BLaER1 (cell line): Measurements from ENCODE around the gene NOCT.

Experiments
- H3K27ac ChIP-seq: shearing (Covaris generic); formaldehyde crosslinking; 2 replicates; pipeline ENCODE4 v1.8.1; 2022
- H3K27me3 ChIP-seq: shearing (Covaris generic); formaldehyde crosslinking; 2 replicates; pipeline ENCODE4 v1.8.1; 2022
- H3K36me3 ChIP-seq: shearing (Covaris generic); formaldehyde crosslinking; 2 replicates; pipeline ENCODE4 v1.8.1; 2022
- H3K4me1 ChIP-seq: shearing (Covaris generic); formaldehyde crosslinking; 2 replicates; pipeline ENCODE4 v1.8.1; 2022
- H3K4me2 ChIP-seq: shearing (Covaris generic); formaldehyde crosslinking; 2 replicates; pipeline ENCODE4 v1.8.1; 2022
- H3K4me3 ChIP-seq: shearing (Covaris generic); formaldehyde crosslinking; 2 replicates; pipeline ENCODE4 v1.8.1; 2022
- H3K9ac ChIP-seq: shearing (Covaris generic); formaldehyde crosslinking; 2 replicates; pipeline ENCODE4 v1.8.1; 2022
- H3K9me3 ChIP-seq: shearing (Covaris generic); formaldehyde crosslinking; 2 replicates; pipeline ENCODE4 v1.8.1; 2022
- H4K20me1 ChIP-seq: shearing (Covaris generic); formaldehyde crosslinking; 2 replicates; pipeline ENCODE4 v1.8.1; 2022
- Cebpa-rat ChIP-seq: shearing (Covaris generic); IDR thresholded peaks from 2 replicates; pipeline ENCODE4 v1.8.1; 2022

NOCT gene

DNA sequence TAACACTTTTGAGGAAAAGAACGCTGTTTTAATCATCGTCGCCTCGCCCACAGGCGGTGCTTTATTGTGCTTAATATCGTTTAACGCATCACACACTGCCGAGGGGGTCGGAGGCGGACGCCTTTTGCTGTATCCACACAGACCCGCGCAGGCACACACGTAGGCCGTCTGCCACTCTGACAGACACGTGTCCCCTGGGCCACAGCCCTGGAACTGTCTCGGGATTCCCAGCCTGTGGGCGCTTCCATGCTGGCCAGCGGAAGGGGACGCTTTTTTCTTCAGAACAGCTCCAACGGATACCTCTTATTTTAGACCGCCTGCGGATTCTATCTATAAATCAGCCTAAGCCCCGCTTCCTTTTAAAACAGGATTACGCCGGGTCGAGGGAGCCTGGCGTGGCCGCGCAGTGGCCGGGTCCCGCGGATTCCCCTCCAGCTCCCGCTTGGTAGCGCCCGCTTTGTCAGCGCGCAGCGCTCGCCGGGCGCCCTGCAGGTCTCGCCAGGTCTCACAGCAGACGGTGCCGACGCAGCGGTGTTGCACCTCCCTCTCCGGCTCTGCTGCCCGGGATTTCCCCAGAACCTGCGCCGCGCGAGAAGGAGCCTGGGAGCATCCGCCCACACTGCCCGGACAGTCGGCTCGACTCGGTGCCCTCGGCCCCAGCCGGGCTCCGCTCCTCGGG, at the start of gene NOCT:
Gene NOCT (plus strand): TSS at position 513 of the 679 bp plus-strand sequence. CDS start 201 bp downstream, outside the sequence.
- peak within 1 kb of the TSS; percentile 98 for H3K4me3 ChIP-seq
- peaks cover 52% of the 10 kb centered on the region for H3K4me1 ChIP-seq

GRCh38 chr4:138967313-138967712, 48.3 kb upstream of the NOCT start:
- Histone ChIP-seq H3K4me1 (no peaks in the 10 kb centered on the region), H3K9me3 (no peaks in the 10 kb centered on the region), H3K36me3 (no peaks in the 10 kb centered on the region), H3K4me3 (no peak overlapping the region), H4K20me1 (no peaks in the 10 kb centered on the region), H3K9ac (no peak overlapping the region), H3K4me2 (no peak overlapping the region), H3K27ac (no peak overlapping the region), H3K27me3 (no peaks in the 10 kb centered on the region)
- no peak for TF ChIP-seq Cebpa-rat

More for the DNA sequence above, at the start of gene NOCT:
- H3K36me3 ChIP-seq = peaks cover 14% of the 10 kb centered on the region
- H3K9ac ChIP-seq = peak within 1 kb of the TSS; percentile 96
- no peak for TF ChIP-seq Cebpa-rat
- peak within 1 kb of the TSS; percentile 79 for H3K4me2 ChIP-seq
- H4K20me1 ChIP-seq = peaks cover 40% of the 10 kb centered on the region
- no peaks in the 10 kb centered on the region for H3K27me3 ChIP-seq
- no peaks in the 10 kb centered on the region for H3K9me3 ChIP-seq
- H3K27ac ChIP-seq = peak within 1 kb of the TSS; percentile 99

- Histone ChIP-seq H3K4me3 (no peak overlapping the region), H3K4me1 (no peaks in the 10 kb centered on the region), H3K27ac (no peak overlapping the region), H3K27me3 (no peaks in the 10 kb centered on the region), H4K20me1 (no peaks in the 10 kb centered on the region), H3K4me2 (no peak overlapping the region), H3K36me3 (no peaks in the 10 kb centered on the region), H3K9me3 (no peaks in the 10 kb centered on the region), H3K9ac (no peak overlapping the region)
- no peak for TF ChIP-seq Cebpa-rat
Observed at GRCh38 chr4:138972956-138973801, 42.4 kb upstream of the NOCT start.

DNA sequence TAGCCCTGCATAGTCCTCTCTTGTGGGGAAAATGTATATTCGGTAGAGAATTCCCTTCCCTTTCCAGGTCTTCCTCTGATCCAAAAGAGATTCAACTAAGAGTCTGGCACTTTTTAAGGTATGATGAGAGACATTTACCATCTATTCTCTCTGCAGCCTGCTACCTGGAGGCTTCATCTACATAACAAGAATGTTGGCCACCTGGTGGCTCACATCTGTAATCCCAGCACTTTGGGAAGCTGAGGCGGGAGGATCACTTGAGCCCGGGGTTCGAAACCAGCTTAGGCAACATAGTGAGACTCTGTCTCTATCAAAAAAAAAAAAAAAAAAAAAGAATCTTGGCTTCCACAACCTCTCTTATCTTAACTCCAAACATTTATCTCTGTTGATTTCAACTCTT, 40.4 kb upstream of the NOCT start:
- Histone ChIP-seq H3K27me3 (no peaks in the 10 kb centered on the region), H3K4me3 (no peak overlapping the region), H3K36me3 (no peaks in the 10 kb centered on the region), H3K9ac (no peak overlapping the region), H3K4me2 (no peak overlapping the region), H3K4me1 (no peaks in the 10 kb centered on the region), H3K27ac (no peak overlapping the region), H4K20me1 (no peaks in the 10 kb centered on the region), H3K9me3 (no peaks in the 10 kb centered on the region)
- TF ChIP-seq Cebpa-rat = no peak

DNA sequence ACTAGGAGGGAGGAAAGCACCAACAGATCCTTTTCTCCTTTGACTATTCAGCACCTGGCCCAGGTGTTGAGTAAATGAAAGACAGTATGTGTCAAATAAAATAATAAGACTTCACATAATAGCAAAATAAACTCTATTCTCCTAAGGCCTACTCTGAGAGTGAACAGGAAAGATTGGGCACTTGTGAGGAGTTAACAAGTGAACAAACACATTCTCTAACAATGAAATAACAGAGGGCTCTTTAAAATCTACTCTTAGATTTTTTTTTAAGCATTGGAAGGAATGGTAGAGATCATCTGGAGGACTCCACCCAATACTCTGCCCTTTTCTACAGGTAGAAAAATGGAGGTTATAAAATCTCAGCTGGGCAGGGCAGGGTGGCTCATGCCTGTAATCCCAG, 39.1 kb upstream of the NOCT start:
- Histone ChIP-seq H3K27me3 (no peaks in the 10 kb centered on the region), H3K4me3 (no peak overlapping the region), H3K36me3 (no peaks in the 10 kb centered on the region), H3K4me2 (no peak overlapping the region), H3K9ac (no peak overlapping the region), H4K20me1 (no peaks in the 10 kb centered on the region), H3K27ac (no peak overlapping the region), H3K4me1 (no peaks in the 10 kb centered on the region), H3K9me3 (no peaks in the 10 kb centered on the region)
- TF ChIP-seq Cebpa-rat = no peak

GRCh38 chr4:138977524-138977923, 38.1 kb upstream of the NOCT start:
- H3K9me3 ChIP-seq = no peaks in the 10 kb centered on the region
- no peaks in the 10 kb centered on the region for H3K4me1 ChIP-seq
- no peak overlapping the region for H3K9ac ChIP-seq
- H3K27ac ChIP-seq = no peak overlapping the region
- TF ChIP-seq Cebpa-rat = no peak
- no peak overlapping the region for H3K4me3 ChIP-seq
- no peak overlapping the region for H3K4me2 ChIP-seq
- no peaks in the 10 kb centered on the region for H3K27me3 ChIP-seq
- H4K20me1 ChIP-seq = no peaks in the 10 kb centered on the region
- H3K36me3 ChIP-seq = no peaks in the 10 kb centered on the region

GRCh38 chr4:138978028-138978585, 37.5 kb upstream of the NOCT start:
- no peaks in the 10 kb centered on the region for H3K27me3 ChIP-seq

GRCh38 chr4:138978600-138978999, 37.0 kb upstream of the NOCT start:
- H4K20me1 ChIP-seq = no peaks in the 10 kb centered on the region
- no peaks in the 10 kb centered on the region for H3K36me3 ChIP-seq
- no peak for TF ChIP-seq Cebpa-rat

More at GRCh38 chr4:138978028-138978585, 37.5 kb upstream of the NOCT start:
- Histone ChIP-seq H4K20me1 (no peaks in the 10 kb centered on the region), H3K4me3 (no peak overlapping the region), H3K4me2 (no peak overlapping the region), H3K9ac (no peak overlapping the region), H3K9me3 (no peaks in the 10 kb centered on the region), H3K4me1 (no peaks in the 10 kb centered on the region), H3K27ac (no peak overlapping the region), H3K36me3 (no peaks in the 10 kb centered on the region)
- TF ChIP-seq Cebpa-rat = no peak

DNA sequence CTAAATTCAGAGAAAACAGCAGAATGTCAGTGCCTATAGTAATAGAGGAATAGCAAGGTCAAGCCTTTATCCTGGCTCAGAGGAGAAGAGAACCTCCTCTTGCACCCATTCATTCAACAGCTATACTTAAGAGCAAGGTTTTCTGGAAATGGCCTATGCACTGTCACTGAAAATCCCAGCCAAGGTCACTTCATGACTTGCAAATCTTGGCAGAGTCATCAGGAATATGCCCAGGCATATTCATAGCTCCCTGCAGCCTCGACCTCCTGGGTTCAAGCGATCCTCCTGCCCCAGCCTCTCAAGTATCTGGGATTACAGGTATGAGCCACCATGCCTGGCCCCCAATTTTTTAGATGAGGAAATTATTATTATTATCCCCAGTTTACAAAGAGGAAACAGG, 35.8 kb upstream of the NOCT start:
- Histone ChIP-seq H3K27ac (no peak overlapping the region), H3K36me3 (no peaks in the 10 kb centered on the region), H3K4me1 (no peaks in the 10 kb centered on the region), H3K4me2 (no peak overlapping the region), H3K27me3 (no peaks in the 10 kb centered on the region), H3K9me3 (no peaks in the 10 kb centered on the region), H3K4me3 (no peak overlapping the region), H4K20me1 (no peaks in the 10 kb centered on the region), H3K9ac (no peak overlapping the region)
- no peak for TF ChIP-seq Cebpa-rat

More at GRCh38 chr4:138978600-138978999, 37.0 kb upstream of the NOCT start:
- Histone ChIP-seq H3K9me3 (no peaks in the 10 kb centered on the region), H3K4me3 (no peak overlapping the region), H3K27ac (no peak overlapping the region), H3K4me2 (no peak overlapping the region), H3K9ac (no peak overlapping the region), H3K27me3 (no peaks in the 10 kb centered on the region), H3K4me1 (no peaks in the 10 kb centered on the region)

GRCh38 chr4:138981930-138982390, 33.6 kb upstream of the NOCT start:
- no peaks in the 10 kb centered on the region for H3K36me3 ChIP-seq
- no peaks in the 10 kb centered on the region for H3K27me3 ChIP-seq
- no peak overlapping the region for H3K9ac ChIP-seq
- H3K4me1 ChIP-seq = no peaks in the 10 kb centered on the region
- H3K27ac ChIP-seq = no peak overlapping the region
- H4K20me1 ChIP-seq = no peaks in the 10 kb centered on the region
- H3K4me3 ChIP-seq = no peak overlapping the region
- TF ChIP-seq Cebpa-rat = no peak
- H3K4me2 ChIP-seq = no peak overlapping the region
- H3K9me3 ChIP-seq = no peaks in the 10 kb centered on the region
